ENCODE data around the gene SLC6A3. TPM values are rescaled to one million over a fixed set of nuclear protein-coding genes. Genes with fewer than 3 reads are reported as not detected.
A peak's percentile ranks its signal among the peaks of the same experiment; 100 is the strongest.

The SLC6A3 gene
- total and polyA plus RNA-seq, 2 experiments from 2014 or later: not detected

- no peaks in the 10 kb centered on the region for H3K4me1 ChIP-seq (ENCODE audit: insufficient read depth)
- no peak overlapping the region for H3K4me2 ChIP-seq (ENCODE audit: unreplicated experiment)
- no peaks in the 10 kb centered on the region for H3F3A ChIP-seq (ENCODE audit: insufficient read depth)
- no peaks in the 10 kb centered on the region for H3K9me2 ChIP-seq (ENCODE audit: insufficient read depth)
- no peak overlapping the region for H3K27ac ChIP-seq
- no peak overlapping the region for H3K4me3 ChIP-seq
- no peaks in the 10 kb centered on the region for H3K79me2 ChIP-seq (ENCODE audit: insufficient read depth)
- no peaks in the 10 kb centered on the region for H3K36me3 ChIP-seq (ENCODE audit: low read depth)
- H3K9me3 ChIP-seq (ENCODE audit: low read depth): no peaks in the 10 kb centered on the region
- TF ChIP-seq EZH2 (IDR thresholded peaks at IDR 0.05; ENCODE audit: insufficient read depth, poor library complexity, severe bottlenecking) (no peak), EZH2phosphoT487 (IDR thresholded peaks at IDR 0.05; ENCODE audit: insufficient read depth, low read depth) (no peak)
- H4K20me1 ChIP-seq (ENCODE audit: insufficient read depth): no peaks in the 10 kb centered on the region
- no peak overlapping the region for H3K9ac ChIP-seq
- no peak overlapping the region for H2AFZ ChIP-seq
- WGBS, 2 experiments (ENCODE audit: low coverage in 1 of 2, low lambda C conversion rate in 2 of 2, missing lambda C conversion rate in 2 of 2): 43 to 48% methylated on average over 15 to 16 of the region's 16 CpGs
- no peak for DNase-seq
- H3K27me3 ChIP-seq (replicated peaks; ENCODE audit: insufficient read depth): peaks cover 50% of the 10 kb centered on the region
- in situ Hi-C loops (cut with MboI): no loop called here
Observed at GRCh38 chr5:1446602-1447343, 1.5 kb upstream of the SLC6A3 start.

GRCh38 chr5:1445689-1446601 lies 705 bp upstream of the SLC6A3 start:
- TF ChIP-seq EZH2 (IDR thresholded peaks at IDR 0.05; ENCODE audit: insufficient read depth, poor library complexity, severe bottlenecking) (no peak), EZH2phosphoT487 (IDR thresholded peaks at IDR 0.05; ENCODE audit: insufficient read depth, low read depth) (no peak)
- H3K9me2 ChIP-seq (ENCODE audit: insufficient read depth): no peaks in the 10 kb centered on the region
- DNase-seq: peak; percentile 36
- H3K9ac ChIP-seq: no peak overlapping the region
- WGBS, 2 experiments (ENCODE audit: low coverage in 1 of 2, low lambda C conversion rate in 2 of 2, missing lambda C conversion rate in 2 of 2): 3 to 7% methylated on average over 57 to 64 of the region's 92 CpGs
- no peak overlapping the region for H3K4me3 ChIP-seq
- no peaks in the 10 kb centered on the region for H3K4me1 ChIP-seq (ENCODE audit: insufficient read depth)
- H3K9me3 ChIP-seq (ENCODE audit: low read depth): no peaks in the 10 kb centered on the region
- H3K27me3 ChIP-seq (replicated peaks; ENCODE audit: insufficient read depth): peaks cover 44% of the 10 kb centered on the region
- no peaks in the 10 kb centered on the region for H3K79me2 ChIP-seq (ENCODE audit: insufficient read depth)
- no peak overlapping the region for H2AFZ ChIP-seq
- H3K4me2 ChIP-seq (ENCODE audit: unreplicated experiment): no peak overlapping the region
- in situ Hi-C loops (cut with MboI): no loop called here
- H4K20me1 ChIP-seq (ENCODE audit: insufficient read depth): no peaks in the 10 kb centered on the region
- H3K36me3 ChIP-seq (ENCODE audit: low read depth): no peaks in the 10 kb centered on the region
- no peak overlapping the region for H3K27ac ChIP-seq
- H3F3A ChIP-seq (ENCODE audit: insufficient read depth): no peaks in the 10 kb centered on the region

- Histone ChIP-seq H3K4me3 (no peak overlapping the region), H3K27me3 (replicated peaks; ENCODE audit: insufficient read depth) (peaks cover 44% of the 10 kb centered on the region), H4K20me1 (ENCODE audit: insufficient read depth) (no peaks in the 10 kb centered on the region), H3K27ac (no peak overlapping the region), H3K4me2 (ENCODE audit: unreplicated experiment) (no peak overlapping the region), H3K4me1 (ENCODE audit: insufficient read depth) (no peaks in the 10 kb centered on the region), H2AFZ (no peak overlapping the region), H3K9me3 (ENCODE audit: low read depth) (no peaks in the 10 kb centered on the region), H3K9me2 (ENCODE audit: insufficient read depth) (no peaks in the 10 kb centered on the region), H3F3A (ENCODE audit: insufficient read depth) (no peaks in the 10 kb centered on the region), H3K79me2 (ENCODE audit: insufficient read depth) (no peaks in the 10 kb centered on the region), H3K9ac (no peak overlapping the region), H3K36me3 (ENCODE audit: low read depth) (no peaks in the 10 kb centered on the region)
- 8 to 14% methylated on average over 43 to 67 of the region's 68 CpGs for WGBS, 2 experiments (ENCODE audit: low coverage in 1 of 2, low lambda C conversion rate in 2 of 2, missing lambda C conversion rate in 2 of 2)
- TF ChIP-seq EZH2 (IDR thresholded peaks at IDR 0.05; ENCODE audit: insufficient read depth, poor library complexity, severe bottlenecking) (no peak), EZH2phosphoT487 (IDR thresholded peaks at IDR 0.05; ENCODE audit: insufficient read depth, low read depth) (no peak)
- no peak for DNase-seq
- in situ Hi-C loops (cut with MboI): no loop called here
Observed at GRCh38 chr5:1444361-1445189, 665 bp downstream of the SLC6A3 start.

GRCh38 chr5:1443991-1444360 lies 1.3 kb downstream of the SLC6A3 start:
- H3K4me2 ChIP-seq (ENCODE audit: unreplicated experiment): no peak overlapping the region
- no peak overlapping the region for H2AFZ ChIP-seq
- TF ChIP-seq EZH2 (IDR thresholded peaks at IDR 0.05; ENCODE audit: insufficient read depth, poor library complexity, severe bottlenecking) (peak; percentile 19), EZH2phosphoT487 (IDR thresholded peaks at IDR 0.05; ENCODE audit: insufficient read depth, low read depth) (no peak)
- H3K27me3 ChIP-seq (replicated peaks; ENCODE audit: insufficient read depth): peaks cover 44% of the 10 kb centered on the region
- in situ Hi-C loops (cut with MboI): no loop called here
- no peaks in the 10 kb centered on the region for H3K9me3 ChIP-seq (ENCODE audit: low read depth)
- no peaks in the 10 kb centered on the region for H3K9me2 ChIP-seq (ENCODE audit: insufficient read depth)
- no peaks in the 10 kb centered on the region for H3K79me2 ChIP-seq (ENCODE audit: insufficient read depth)
- H3K27ac ChIP-seq: no peak overlapping the region
- H3K4me1 ChIP-seq (ENCODE audit: insufficient read depth): no peaks in the 10 kb centered on the region
- H3K4me3 ChIP-seq: no peak overlapping the region
- no peak for DNase-seq
- WGBS, 2 experiments (ENCODE audit: low coverage in 1 of 2, low lambda C conversion rate in 2 of 2, missing lambda C conversion rate in 2 of 2): 41 to 42% methylated on average over 15 of the region's 15 CpGs
- H3K9ac ChIP-seq: no peak overlapping the region
- no peaks in the 10 kb centered on the region for H3K36me3 ChIP-seq (ENCODE audit: low read depth)
- H4K20me1 ChIP-seq (ENCODE audit: insufficient read depth): no peaks in the 10 kb centered on the region
- H3F3A ChIP-seq (ENCODE audit: insufficient read depth): no peaks in the 10 kb centered on the region

All from GM23248 (cell line).